ENCODE measurements around the gene TRUB2. TPM values are rescaled to one million over a fixed set of nuclear protein-coding genes. Genes with fewer than 3 reads are reported as not detected.

TRUB2 gene
- total and polyA plus RNA-seq, 2 experiments from 2014 or later, result 13.8 to 33.2 TPM

GRCh38 chr9:128297221-128297773 is 24.9 kb downstream of the TRUB2 start:
- in situ Hi-C loops (cut with MboI), result no loop called here
- Histone ChIP-seq H3F3A (ENCODE audit: insufficient read depth) (no peaks in the 10 kb centered on the region), H3K9me3 (ENCODE audit: low read depth) (no peaks in the 10 kb centered on the region), H4K20me1 (ENCODE audit: insufficient read depth) (no peaks in the 10 kb centered on the region), H3K79me2 (ENCODE audit: insufficient read depth) (no peaks in the 10 kb centered on the region), H3K9ac (no peak overlapping the region), H3K27me3 (replicated peaks; ENCODE audit: insufficient read depth) (no peaks in the 10 kb centered on the region), H3K36me3 (ENCODE audit: low read depth) (no peaks in the 10 kb centered on the region), H3K9me2 (ENCODE audit: insufficient read depth) (no peaks in the 10 kb centered on the region), H3K4me2 (ENCODE audit: unreplicated experiment) (no peak overlapping the region), H3K4me3 (no peak overlapping the region), H3K4me1 (ENCODE audit: insufficient read depth) (no peaks in the 10 kb centered on the region), H3K27ac (no peak overlapping the region), H2AFZ (no peak overlapping the region)
- no peak for DNase-seq
- 71 to 87% methylated on average over 2 of the region's 2 CpGs for WGBS, 2 experiments (ENCODE audit: low coverage in 1 of 2, low lambda C conversion rate in 2 of 2, missing lambda C conversion rate in 2 of 2)
- TF ChIP-seq EZH2 (IDR thresholded peaks at IDR 0.05; ENCODE audit: insufficient read depth, poor library complexity, severe bottlenecking) (no peak), EZH2phosphoT487 (IDR thresholded peaks at IDR 0.05; ENCODE audit: insufficient read depth, low read depth) (no peak)

DNA sequence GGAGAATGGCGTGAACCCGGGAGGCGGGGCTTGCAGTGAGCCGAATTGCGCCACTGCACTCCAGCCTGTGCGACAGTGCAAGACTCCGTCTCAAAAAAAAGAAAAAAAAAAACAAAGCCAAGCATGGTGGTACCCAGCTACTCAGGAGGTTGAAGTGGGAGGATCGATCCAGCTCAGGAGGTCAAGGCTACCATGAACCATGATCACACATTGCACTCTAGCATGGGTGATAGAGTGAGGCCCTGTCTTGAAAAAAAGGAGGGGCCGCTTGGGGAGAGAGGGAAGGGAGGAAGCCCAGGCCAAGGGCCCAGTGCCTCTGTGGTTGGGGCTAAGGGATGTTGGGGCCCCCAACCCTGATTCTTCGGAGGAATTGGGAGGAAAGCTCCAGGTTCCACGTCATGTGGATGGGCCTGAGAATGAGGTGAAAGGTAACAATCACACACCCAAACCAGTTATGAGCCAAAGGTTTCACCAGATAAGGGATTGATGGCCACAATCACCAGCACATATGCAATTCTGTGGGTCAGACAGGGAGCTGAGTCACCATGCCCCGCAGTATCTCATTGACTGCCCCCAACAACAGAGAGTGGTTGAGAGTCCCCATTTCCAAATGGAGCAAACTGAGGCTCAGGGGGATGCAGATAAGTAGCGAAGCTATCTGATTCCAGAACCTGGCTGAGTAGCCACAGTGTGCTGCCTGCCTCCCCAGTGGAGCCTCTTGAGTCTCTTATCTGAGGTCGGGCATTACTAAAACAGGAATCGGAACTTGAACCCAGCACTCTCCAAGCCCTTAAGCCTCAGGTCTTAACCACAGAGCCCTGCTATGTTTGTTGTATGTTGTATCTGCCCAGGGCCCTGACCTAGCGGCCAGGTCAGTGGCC is 25.7 kb downstream of the TRUB2 start:
- no peak for TF ChIP-seq EZH2phosphoT487 (IDR thresholded peaks at IDR 0.05; ENCODE audit: insufficient read depth, low read depth)
- TF ChIP-seq EZH2 (IDR thresholded peaks at IDR 0.05; ENCODE audit: insufficient read depth, poor library complexity, severe bottlenecking), result no peak
- H3K4me3 ChIP-seq, result no peak overlapping the region
- H3K4me1 ChIP-seq (ENCODE audit: insufficient read depth), result no peaks in the 10 kb centered on the region
- H3K9me2 ChIP-seq (ENCODE audit: insufficient read depth), result no peaks in the 10 kb centered on the region
- H3K9ac ChIP-seq, result no peak overlapping the region
- H3K27me3 ChIP-seq (replicated peaks; ENCODE audit: insufficient read depth), result no peaks in the 10 kb centered on the region
- in situ Hi-C loops (cut with MboI), result no loop called here
- H3K9me3 ChIP-seq (ENCODE audit: low read depth), result no peaks in the 10 kb centered on the region
- H3K27ac ChIP-seq, result no peak overlapping the region
- 89 to 90% methylated on average over 16 of the region's 16 CpGs for WGBS, 2 experiments (ENCODE audit: low coverage in 1 of 2, low lambda C conversion rate in 2 of 2, missing lambda C conversion rate in 2 of 2)
- H3K4me2 ChIP-seq (ENCODE audit: unreplicated experiment), result no peak overlapping the region
- no peaks in the 10 kb centered on the region for H3K36me3 ChIP-seq (ENCODE audit: low read depth)
- no peaks in the 10 kb centered on the region for H3K79me2 ChIP-seq (ENCODE audit: insufficient read depth)
- no peaks in the 10 kb centered on the region for H3F3A ChIP-seq (ENCODE audit: insufficient read depth)
- no peak overlapping the region for H2AFZ ChIP-seq
- no peak for DNase-seq
- H4K20me1 ChIP-seq (ENCODE audit: insufficient read depth), result no peaks in the 10 kb centered on the region

GRCh38 chr9:128294142-128294541 is 28.1 kb downstream of the TRUB2 start:
- WGBS, 2 experiments (ENCODE audit: low coverage in 1 of 2, low lambda C conversion rate in 2 of 2, missing lambda C conversion rate in 2 of 2), result 87 to 93% methylated on average over 4 of the region's 4 CpGs
- no peak overlapping the region for H3K27ac ChIP-seq
- no peaks in the 10 kb centered on the region for H3K9me3 ChIP-seq (ENCODE audit: low read depth)
- in situ Hi-C loops (cut with MboI), result no loop called here
- no peak for DNase-seq
- H3K4me1 ChIP-seq (ENCODE audit: insufficient read depth), result no peaks in the 10 kb centered on the region
- no peaks in the 10 kb centered on the region for H3K36me3 ChIP-seq (ENCODE audit: low read depth)
- no peak overlapping the region for H3K9ac ChIP-seq
- H3K27me3 ChIP-seq (replicated peaks; ENCODE audit: insufficient read depth), result no peaks in the 10 kb centered on the region
- no peaks in the 10 kb centered on the region for H3F3A ChIP-seq (ENCODE audit: insufficient read depth)
- no peak overlapping the region for H2AFZ ChIP-seq
- H3K4me3 ChIP-seq, result no peak overlapping the region
- no peaks in the 10 kb centered on the region for H3K9me2 ChIP-seq (ENCODE audit: insufficient read depth)
- no peaks in the 10 kb centered on the region for H3K79me2 ChIP-seq (ENCODE audit: insufficient read depth)
- no peaks in the 10 kb centered on the region for H4K20me1 ChIP-seq (ENCODE audit: insufficient read depth)
- no peak for TF ChIP-seq EZH2phosphoT487 (IDR thresholded peaks at IDR 0.05; ENCODE audit: insufficient read depth, low read depth)
- no peak for TF ChIP-seq EZH2 (IDR thresholded peaks at IDR 0.05; ENCODE audit: insufficient read depth, poor library complexity, severe bottlenecking)
- no peak overlapping the region for H3K4me2 ChIP-seq (ENCODE audit: unreplicated experiment)

GRCh38 chr9:128293091-128293490 is 29.2 kb downstream of the TRUB2 start:
- H4K20me1 ChIP-seq (ENCODE audit: insufficient read depth), result no peaks in the 10 kb centered on the region
- in situ Hi-C loops (cut with MboI), result no loop called here
- no peak overlapping the region for H3K4me2 ChIP-seq (ENCODE audit: unreplicated experiment)
- no peaks in the 10 kb centered on the region for H3F3A ChIP-seq (ENCODE audit: insufficient read depth)
- no peaks in the 10 kb centered on the region for H3K79me2 ChIP-seq (ENCODE audit: insufficient read depth)
- H3K27ac ChIP-seq, result no peak overlapping the region
- no peak overlapping the region for H3K9ac ChIP-seq
- TF ChIP-seq EZH2 (IDR thresholded peaks at IDR 0.05; ENCODE audit: insufficient read depth, poor library complexity, severe bottlenecking) (no peak), EZH2phosphoT487 (IDR thresholded peaks at IDR 0.05; ENCODE audit: insufficient read depth, low read depth) (no peak)
- no peaks in the 10 kb centered on the region for H3K4me1 ChIP-seq (ENCODE audit: insufficient read depth)
- H3K9me2 ChIP-seq (ENCODE audit: insufficient read depth), result no peaks in the 10 kb centered on the region
- 0 out of 2 replicates have a peak, but pooled peaks cover 2% of the 10 kb centered on the region for H3K36me3 ChIP-seq (ENCODE audit: low read depth)
- 84 to 85% methylated on average over 4 of the region's 4 CpGs for WGBS, 2 experiments (ENCODE audit: low coverage in 1 of 2, low lambda C conversion rate in 2 of 2, missing lambda C conversion rate in 2 of 2)
- H3K4me3 ChIP-seq, result no peak overlapping the region
- DNase-seq, result no peak
- no peaks in the 10 kb centered on the region for H3K9me3 ChIP-seq (ENCODE audit: low read depth)
- no peak overlapping the region for H2AFZ ChIP-seq
- no peaks in the 10 kb centered on the region for H3K27me3 ChIP-seq (replicated peaks; ENCODE audit: insufficient read depth)
